ENCODE results near the gene C1QTNF8. TPM values are rescaled to one million over a fixed set of nuclear protein-coding genes. Genes with fewer than 3 reads are reported as not detected.

The C1QTNF8 gene
- total and polyA plus RNA-seq, 2 of the 8 experiments (the other 6 are each of a cell fraction or from before 2014, with no cell fraction given), result not detected

DNA sequence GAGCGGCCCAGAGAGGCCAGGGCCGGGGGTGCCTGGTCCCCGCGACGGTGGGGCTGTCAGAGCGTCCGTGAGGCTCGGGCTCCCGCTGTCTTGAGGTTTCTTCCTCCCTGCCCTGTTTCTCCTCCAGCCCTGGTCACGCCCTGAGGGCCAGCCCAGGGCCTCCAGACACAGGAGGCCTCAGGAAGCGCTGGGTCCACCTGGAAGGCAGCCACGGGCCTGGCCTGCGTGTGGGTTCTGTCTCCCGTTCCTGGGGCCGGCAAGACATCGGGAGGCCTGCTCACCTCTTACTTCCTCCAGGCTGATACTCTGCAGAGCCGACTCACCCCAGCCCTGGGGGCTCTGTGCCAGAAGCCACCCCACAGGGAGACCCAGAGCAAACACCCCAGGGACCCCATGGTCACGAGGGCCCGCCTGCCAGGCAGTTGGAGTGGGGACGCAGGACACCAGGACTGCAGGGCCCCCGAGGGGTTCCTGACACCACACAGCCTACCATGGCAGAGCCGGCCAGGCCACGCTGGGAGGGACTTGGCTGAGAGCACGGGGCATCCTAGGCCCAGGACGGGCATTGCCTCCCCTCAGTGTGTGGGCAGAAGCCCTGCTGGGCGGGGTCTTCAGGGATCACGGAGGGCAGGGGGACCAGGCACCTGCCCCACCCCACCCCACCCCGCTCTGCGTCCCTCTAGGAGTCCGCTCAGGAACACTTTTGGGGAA lies 37.9 kb upstream of the C1QTNF8 start (continued):
- TF ChIP-seq RAD21 (IDR thresholded peaks at IDR 0.05 in 1 of 2, conservative IDR thresholded peaks at IDR 0.05 in 1 of 2; ENCODE audit: low read depth in 2 of 2, low read length in 2 of 2) (no peak), TBP (IDR thresholded peaks at IDR 0.05; ENCODE audit: low read depth, low read length) (no peak), HDAC6 (IDR thresholded peaks at IDR 0.05; ENCODE audit: low read depth, low read length) (no peak), RXRA (IDR thresholded peaks at IDR 0.05; ENCODE audit: insufficient read depth, low read depth, low read length) (no peak), SP1 (IDR thresholded peaks at IDR 0.05; ENCODE audit: low read depth, low read length) (no peak)

Measured in H1 (cell line).